Fibroblast of lung (primary cell): Measurements from ENCODE around the gene FOXR1. TPM values are rescaled to one million over a fixed set of nuclear protein-coding genes. Genes with fewer than 3 reads are reported as not detected.
"Not testable (repeated sequence)": the region's sequence is repeated elsewhere in the genome, so short reads cannot be mapped to it uniquely, and the experiment has no call there.

ENCODE experiments used
- DNase-seq, 2 donors: peaks; one replicate each; pipeline versions ENCODE4 v3.0.0 to v3.0.0-alpha.2; 2010; ENCODE audit warnings: low read depth in 2 of 2
- H2AFZ ChIP-seq: 2 replicates; pipeline ENCODE4 v1.5.1; 2012; ENCODE audit warnings: low read length, control low read depth, inconsistent platforms
- H3K27ac ChIP-seq: 2 replicates; pipeline ENCODE4 v1.5.1; 2011; ENCODE audit warnings: low read length, control low read depth; ENCODE audit not compliant: insufficient read depth
- H3K27me3 ChIP-seq: 2 replicates; pipeline ENCODE4 v1.5.1; 2011; ENCODE audit warnings: mild to moderate bottlenecking, low read length; ENCODE audit not compliant: control insufficient read depth, insufficient read depth
- H3K36me3 ChIP-seq: 2 replicates; pipeline ENCODE4 v1.5.1; 2011; ENCODE audit warnings: low read length; ENCODE audit not compliant: control insufficient read depth, insufficient read depth
- H3K4me1 ChIP-seq: 2 replicates; pipeline ENCODE4 v1.5.1; 2011; ENCODE audit warnings: low read length; ENCODE audit not compliant: control insufficient read depth, insufficient read depth; ENCODE audit errors: extremely low read depth
- H3K4me2 ChIP-seq: 2 replicates; pipeline ENCODE4 v1.5.1; 2011; ENCODE audit warnings: low read length, control low read depth; ENCODE audit not compliant: insufficient read depth; ENCODE audit errors: extremely low read depth
- H3K4me3 ChIP-seq, 4 experiments: fragments of 200-600 bp in 1 of 4; sonication (generic) in 1 of 4; replicated peaks in 1 of 4; 2 replicates each; pipeline ENCODE4 v1.5.1; 2011 to 2016; ENCODE audit warnings: low read length in 4 of 4, low read depth in 3 of 4, mild to moderate bottlenecking in 3 of 4, control low read depth in 2 of 4, inconsistent platforms in 1 of 4, mixed read lengths in 1 of 4; ENCODE audit not compliant: insufficient read depth in 1 of 4; ENCODE audit errors: control extremely low read depth in 1 of 4
- H3K79me2 ChIP-seq: 2 replicates; pipeline ENCODE4 v1.5.1; 2012; ENCODE audit warnings: mild to moderate bottlenecking, low read length, inconsistent platforms; ENCODE audit not compliant: control insufficient read depth, insufficient read depth
- H3K9ac ChIP-seq: 2 replicates; pipeline ENCODE4 v1.5.1; 2011; ENCODE audit warnings: mild to moderate bottlenecking, low read length, control low read depth; ENCODE audit not compliant: insufficient read depth
- H3K9me3 ChIP-seq: 2 replicates; pipeline ENCODE4 v1.5.1; 2012; ENCODE audit warnings: low read depth, low read length; ENCODE audit not compliant: control insufficient read depth, insufficient read depth
- H4K20me1 ChIP-seq: 2 replicates; pipeline ENCODE4 v1.5.1; 2011; ENCODE audit warnings: low read length; ENCODE audit not compliant: control insufficient read depth, insufficient read depth; ENCODE audit errors: extremely low read depth
- CTCF ChIP-seq, 2 donors: IDR thresholded peaks in 1 of 2; conservative IDR thresholded peaks in 1 of 2; 1 replicate in 1 of 2; 2 replicates in 1 of 2; pipeline ENCODE4 v1.5.1; 2011 to 2012; ENCODE audit warnings: low read length in 2 of 2, control low read depth in 1 of 2, inconsistent platforms in 1 of 2, low read depth in 1 of 2, mild to moderate bottlenecking in 1 of 2
- EZH2 ChIP-seq: IDR thresholded peaks from 2 replicates; pipeline ENCODE4 v1.5.1; 2012; ENCODE audit warnings: low read length, control low read depth, mild to moderate bottlenecking; ENCODE audit errors: missing control alignments
- polyA plus RNA-seq, 2 donors: library from polyadenylated mRNA; depleted of rRNA in 1 of 2; stranded (reverse) in 1 of 2; unstranded in 1 of 2; fragments of >200 nt; gene quantifications; 2 replicates each; pipeline ENCODE4 v1.2.1, GENCODE V29; 2011 to 2012; ENCODE audit warnings: missing spikeins in 1 of 2
- total RNA-seq: library from RNA; depleted of rRNA; stranded (reverse); fragments of >200 nt; gene quantifications from 2 replicates; pipeline ENCODE4 v1.2.1, GENCODE V29; 2014

Gene FOXR1
- total and polyA plus RNA-seq, 2 donors (not counting 1 experiment from before 2014, with no cell fraction given): not detected

GRCh38 chr11:118947091-118947490 lies 24.5 kb upstream of the FOXR1 start:
- H2AFZ ChIP-seq: no peak overlapping the region
- H4K20me1 ChIP-seq: no peaks in the 10 kb centered on the region
- TF ChIP-seq CTCF (conservative IDR thresholded peaks at IDR 0.05 in 1 of 2, IDR thresholded peaks at IDR 0.05 in 1 of 2; ENCODE audit: low read depth in 1 of 2, low read length in 2 of 2) (no peak), EZH2 (no peak)
- H3K9ac ChIP-seq: no peak overlapping the region
- no peak overlapping the region for H3K4me3 ChIP-seq
- no peak overlapping the region for H3K4me2 ChIP-seq
- H3K9me3 ChIP-seq: no peaks in the 10 kb centered on the region
- DNase-seq: no peak
- no peaks in the 10 kb centered on the region for H3K4me1 ChIP-seq
- H3K36me3 ChIP-seq: no peaks in the 10 kb centered on the region
- H3K79me2 ChIP-seq: no peaks in the 10 kb centered on the region
- H3K27ac ChIP-seq: no peak overlapping the region
- H3K27me3 ChIP-seq: peaks cover 11% of the 10 kb centered on the region

GRCh38 chr11:118948000-118948399 lies 23.6 kb upstream of the FOXR1 start:
- no peaks in the 10 kb centered on the region for H3K36me3 ChIP-seq
- H3K4me2 ChIP-seq: no peak overlapping the region
- no peak overlapping the region for H3K9ac ChIP-seq
- H3K9me3 ChIP-seq: no peaks in the 10 kb centered on the region
- no peak for TF ChIP-seq EZH2
- no peak for TF ChIP-seq CTCF (conservative IDR thresholded peaks at IDR 0.05 in 1 of 2, IDR thresholded peaks at IDR 0.05 in 1 of 2; ENCODE audit: low read depth in 1 of 2, low read length in 2 of 2)
- H3K27me3 ChIP-seq: peaks cover 11% of the 10 kb centered on the region
- H3K27ac ChIP-seq: no peak overlapping the region
- no peak for DNase-seq
- no peak overlapping the region for H2AFZ ChIP-seq
- no peaks in the 10 kb centered on the region for H3K4me1 ChIP-seq
- no peaks in the 10 kb centered on the region for H3K79me2 ChIP-seq
- no peaks in the 10 kb centered on the region for H4K20me1 ChIP-seq
- no peak overlapping the region for H3K4me3 ChIP-seq

GRCh38 chr11:118953265-118953664 lies 18.3 kb upstream of the FOXR1 start:
- Histone ChIP-seq H3K4me1 (no peaks in the 10 kb centered on the region), H3K27ac (no peak overlapping the region), H3K79me2 (no peaks in the 10 kb centered on the region), H4K20me1 (no peaks in the 10 kb centered on the region), H3K4me3 (no peak overlapping the region), H2AFZ (no peak overlapping the region), H3K4me2 (no peak overlapping the region), H3K9me3 (no peaks in the 10 kb centered on the region), H3K9ac (no peak overlapping the region), H3K27me3 (peaks cover 16% of the 10 kb centered on the region), H3K36me3 (no peaks in the 10 kb centered on the region)
- peak; percentile 23 to 45 for DNase-seq
- TF ChIP-seq CTCF (conservative IDR thresholded peaks at IDR 0.05 in 1 of 2, IDR thresholded peaks at IDR 0.05 in 1 of 2; ENCODE audit: low read depth in 1 of 2, low read length in 2 of 2) (no peak), EZH2 (no peak)

GRCh38 chr11:118953976-118954375 lies 17.6 kb upstream of the FOXR1 start:
- H3K4me1 ChIP-seq, H3K36me3 ChIP-seq, H3K79me2 ChIP-seq, H2AFZ ChIP-seq, H3K9me3 ChIP-seq, H3K4me2 ChIP-seq, H3K9ac ChIP-seq, DNase-seq, H3K4me3 ChIP-seq, H4K20me1 ChIP-seq, H3K27ac ChIP-seq: not testable (repeated sequence)
- H3K27me3 ChIP-seq: peaks cover 15% of the 10 kb centered on the region
